Natural killer cell (primary cell): ENCODE results near the gene KNCN. TPM values are rescaled to one million over a fixed set of nuclear protein-coding genes. Genes with fewer than 3 reads are reported as not detected.

ENCODE experiments used
- ATAC-seq, 3 donors: fragments of 150-1000 bp in 2 of 3; fragments of 200-7000 bp in 1 of 3; cut with Tn5 transposase; 1 replicate in 1 of 3; 2 replicates in 2 of 3; pipeline ENCODE4 v1.10.0; 2021; ENCODE audit warnings: mild to moderate bottlenecking in 2 of 3, moderate library complexity in 2 of 3
- DNase-seq, 2 donors: peaks; one replicate each; pipeline versions ENCODE4 v3.0.0 to v3.0.0-alpha.2; 2013 to 2021; ENCODE audit warnings: mixed read lengths in 1 of 2
- H3K27ac ChIP-seq: one replicate; pipeline ENCODE4 v1.5.1; 2013; ENCODE audit warnings: mild to moderate bottlenecking, low read length
- H3K27me3 ChIP-seq: one replicate; pipeline ENCODE4 v1.6.1; 2013; ENCODE audit warnings: low read length; ENCODE audit not compliant: control insufficient read depth, insufficient read depth
- H3K36me3 ChIP-seq: one replicate; pipeline ENCODE4 v1.6.1; 2013; ENCODE audit warnings: low read length; ENCODE audit not compliant: control insufficient read depth, insufficient read depth
- H3K4me1 ChIP-seq: one replicate; pipeline ENCODE4 v1.6.1; 2013; ENCODE audit warnings: low read length; ENCODE audit not compliant: control insufficient read depth, insufficient read depth
- H3K4me3 ChIP-seq: one replicate; pipeline ENCODE4 v1.5.1; 2013; ENCODE audit warnings: low read length
- H3K9me3 ChIP-seq: one replicate; pipeline ENCODE4 v1.6.1; 2013; ENCODE audit warnings: low read length; ENCODE audit not compliant: control insufficient read depth, insufficient read depth
- H3K27ac Mint-ChIP-seq, 2 donors: one replicate each; pipeline ENCODE4 v1.8.0; 2022; ENCODE audit warnings: mild to moderate bottlenecking in 2 of 2, mixed read lengths in 2 of 2, moderate library complexity in 1 of 2
- H3K27me3 Mint-ChIP-seq, 2 donors: one replicate each; pipeline ENCODE4 v1.8.0; 2022; ENCODE audit warnings: low read depth in 2 of 2, mixed read lengths in 2 of 2
- H3K36me3 Mint-ChIP-seq: one replicate; pipeline ENCODE4 v1.8.0; 2022; ENCODE audit warnings: mixed read lengths
- H3K4me1 Mint-ChIP-seq, 2 donors: one replicate each; pipeline ENCODE4 v1.8.0; 2022; ENCODE audit warnings: mixed read lengths in 2 of 2
- H3K4me3 Mint-ChIP-seq: one replicate; pipeline ENCODE4 v1.8.0; 2022; ENCODE audit warnings: mild to moderate bottlenecking, moderate library complexity, mixed read lengths
- H3K9me3 Mint-ChIP-seq, 2 donors: one replicate each; pipeline ENCODE4 v1.8.0; 2022; ENCODE audit warnings: mixed read lengths in 2 of 2
- WGBS: methylation state at CpG from one replicate; pipeline ENCODE4 v1.1.7; 2013; ENCODE audit warnings: missing lambda C conversion rate; ENCODE audit not compliant: insufficient coverage; 5-methylcytosine and 5-hydroxymethylcytosine counted together
- intact Hi-C: fragments of 100-400 bp; cut with micrococcal nuclease; formaldehyde crosslinking; loops from one replicate; pipeline ENCODE4 v1.14.2; 2022
- total RNA-seq, 4 donors: library from RNA; stranded (reverse); fragments of 120-200 nt in 1 of 4; gene quantifications; one replicate each; pipeline versions ENCODE4 v1.2.3 to v1.2.4, GENCODE V29; 2013 to 2022
- TF ChIP-seq, protein P1 (sequence below): fragments of 200-600 bp; IDR thresholded peaks from one replicate; pipeline ENCODE4 v1.8.0; 2022; ENCODE audit warnings: antibody characterized with exemption

The KNCN gene
- total RNA-seq, 3 donors from 2014 or later (not counting 1 experiment from before 2014, with no cell fraction given) = 0.20 TPM; not detected in 2

DNA sequence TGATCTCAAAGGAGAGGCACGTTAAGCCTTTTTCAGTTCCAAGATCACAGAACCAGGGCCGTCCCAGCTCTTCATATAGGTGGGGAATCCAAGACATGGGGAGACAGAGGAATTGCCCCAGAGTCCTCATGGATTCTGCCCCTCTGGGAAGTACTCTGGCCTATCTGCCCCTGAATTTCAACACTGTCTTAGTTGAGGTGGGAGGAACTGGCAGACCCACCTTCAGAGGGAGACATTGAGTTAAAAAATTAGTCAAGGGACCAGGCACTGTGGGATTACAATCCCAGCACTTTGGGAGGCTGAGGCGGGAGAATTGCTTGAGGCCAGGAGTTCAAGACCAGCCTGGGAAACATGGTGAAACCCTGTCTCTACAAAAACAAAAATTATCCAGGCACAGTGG lies 2.1 kb upstream of the KNCN start:
- ATAC-seq (no peak), DNase-seq (no peak)
- TF ChIP-seq, protein P1, sequence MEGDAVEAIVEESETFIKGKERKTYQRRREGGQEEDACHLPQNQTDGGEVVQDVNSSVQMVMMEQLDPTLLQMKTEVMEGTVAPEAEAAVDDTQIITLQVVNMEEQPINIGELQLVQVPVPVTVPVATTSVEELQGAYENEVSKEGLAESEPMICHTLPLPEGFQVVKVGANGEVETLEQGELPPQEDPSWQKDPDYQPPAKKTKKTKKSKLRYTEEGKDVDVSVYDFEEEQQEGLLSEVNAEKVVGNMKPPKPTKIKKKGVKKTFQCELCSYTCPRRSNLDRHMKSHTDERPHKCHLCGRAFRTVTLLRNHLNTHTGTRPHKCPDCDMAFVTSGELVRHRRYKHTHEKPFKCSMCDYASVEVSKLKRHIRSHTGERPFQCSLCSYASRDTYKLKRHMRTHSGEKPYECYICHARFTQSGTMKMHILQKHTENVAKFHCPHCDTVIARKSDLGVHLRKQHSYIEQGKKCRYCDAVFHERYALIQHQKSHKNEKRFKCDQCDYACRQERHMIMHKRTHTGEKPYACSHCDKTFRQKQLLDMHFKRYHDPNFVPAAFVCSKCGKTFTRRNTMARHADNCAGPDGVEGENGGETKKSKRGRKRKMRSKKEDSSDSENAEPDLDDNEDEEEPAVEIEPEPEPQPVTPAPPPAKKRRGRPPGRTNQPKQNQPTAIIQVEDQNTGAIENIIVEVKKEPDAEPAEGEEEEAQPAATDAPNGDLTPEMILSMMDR = no peak
- H3K36me3 ChIP-seq = peaks cover 3% of the 10 kb centered on the region
- peaks cover 11 to 12% of the 10 kb centered on the region in 2 donors for H3K4me1 Mint-ChIP-seq
- H3K27me3 Mint-ChIP-seq = peaks cover 0 to 8% of the 10 kb centered on the region in 2 donors
- no peak overlapping the region for H3K4me3 Mint-ChIP-seq
- WGBS = 92% methylated on average over 3 of the region's 3 CpGs
- H3K36me3 Mint-ChIP-seq = peaks cover 7% of the 10 kb centered on the region
- intact Hi-C loops = no loop called here
- H3K9me3 Mint-ChIP-seq = no peaks in the 10 kb centered on the region
- no peaks in the 10 kb centered on the region for H3K27me3 ChIP-seq
- no peak overlapping the region for H3K27ac ChIP-seq
- H3K9me3 ChIP-seq = no peaks in the 10 kb centered on the region
- no peak overlapping the region for H3K4me3 ChIP-seq
- peaks cover 18% of the 10 kb centered on the region for H3K4me1 ChIP-seq
- no peak overlapping the region for H3K27ac Mint-ChIP-seq

DNA sequence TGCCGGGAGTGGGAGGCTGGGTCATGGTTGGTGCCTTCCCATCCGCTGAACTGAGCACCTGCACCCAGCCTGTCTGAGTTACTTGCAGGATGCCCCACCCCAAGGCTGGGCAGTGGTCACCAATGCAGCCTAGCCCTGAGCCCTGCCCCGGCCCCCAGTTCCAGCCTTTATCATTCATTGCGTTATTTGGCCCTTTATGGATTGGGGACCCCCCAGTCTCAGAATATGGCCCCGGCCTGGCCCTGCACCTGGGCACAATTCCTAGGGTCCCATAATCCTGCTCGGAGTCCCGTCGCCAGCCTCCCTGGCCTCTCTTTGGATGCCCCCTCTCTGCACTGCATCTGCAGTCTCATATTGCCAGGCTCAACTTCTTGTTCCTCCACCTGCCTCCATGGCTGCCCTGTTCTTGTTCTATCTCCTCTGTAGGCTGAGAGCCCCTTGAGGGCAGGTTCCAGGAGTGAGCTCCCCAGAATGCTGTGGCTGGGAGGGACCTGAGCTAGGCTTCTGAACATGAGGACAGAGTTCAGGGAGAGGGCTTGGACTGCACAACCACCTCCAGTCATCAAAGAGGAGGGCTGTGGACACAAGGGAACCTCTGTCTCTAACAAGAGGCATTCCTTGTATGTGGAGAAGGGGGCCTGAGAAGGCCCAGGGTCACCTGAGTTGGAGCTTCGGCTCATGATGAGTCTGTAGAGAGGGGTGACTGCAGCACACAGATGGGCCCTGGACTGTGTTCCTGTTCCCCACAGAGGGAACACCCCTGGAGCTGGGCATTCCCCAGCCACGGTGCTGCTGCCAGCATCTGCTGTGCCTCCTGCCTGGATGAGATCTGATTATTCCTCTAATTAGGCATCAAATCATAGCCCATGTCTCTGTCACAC lies 1.1 kb upstream of the KNCN start:
- H3K27ac ChIP-seq = no peak overlapping the region
- H3K36me3 ChIP-seq = peaks cover 2% of the 10 kb centered on the region
- H3K4me3 ChIP-seq = no peak overlapping the region
- Mint-ChIP-seq H3K4me1 (peaks cover 11 to 12% of the 10 kb centered on the region in 2 donors), H3K27me3 (peaks cover 0 to 8% of the 10 kb centered on the region in 2 donors), H3K36me3 (peaks cover 3% of the 10 kb centered on the region), H3K4me3 (no peak overlapping the region), H3K27ac (no peak overlapping the region), H3K9me3 (no peaks in the 10 kb centered on the region)
- peaks cover 18% of the 10 kb centered on the region for H3K4me1 ChIP-seq
- WGBS = 92% methylated on average over 10 of the region's 10 CpGs
- intact Hi-C loops = no loop called here
- TF ChIP-seq, protein P1 = no peak
- H3K9me3 ChIP-seq = no peaks in the 10 kb centered on the region
- no peak for ATAC-seq
- DNase-seq = no peak
- H3K27me3 ChIP-seq = no peaks in the 10 kb centered on the region

DNA sequence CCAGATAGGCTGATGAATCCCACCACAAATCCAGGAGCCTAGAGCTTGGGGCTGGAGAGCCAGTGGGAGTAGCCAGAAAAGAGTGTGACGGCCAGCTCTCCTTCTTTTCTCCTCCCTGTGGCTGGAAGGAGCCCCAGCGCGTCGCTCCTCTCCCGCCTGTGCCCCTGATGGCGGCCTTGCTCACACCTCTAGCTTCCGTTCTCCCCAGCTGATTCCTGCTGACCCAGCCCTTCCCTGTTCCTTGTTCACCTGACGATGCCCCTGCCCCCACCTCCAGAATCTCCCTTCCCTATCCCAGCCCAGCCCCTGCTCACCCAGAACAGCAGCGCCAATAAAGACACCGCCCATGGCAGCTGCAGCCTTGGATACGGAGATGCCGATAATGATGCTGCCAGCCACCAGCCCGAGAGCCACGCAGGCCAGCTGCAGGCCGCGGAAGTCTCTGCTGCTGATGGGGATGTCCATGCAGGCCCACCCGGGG lies 656 bp downstream of the KNCN start:
- DNase-seq (no peak), ATAC-seq (no peak)
- Histone ChIP-seq H3K4me1 (peaks cover 18% of the 10 kb centered on the region), H3K4me3 (no peak overlapping the region), H3K9me3 (no peaks in the 10 kb centered on the region), H3K36me3 (no peaks in the 10 kb centered on the region), H3K27ac (no peak overlapping the region), H3K27me3 (no peaks in the 10 kb centered on the region)
- Mint-ChIP-seq H3K36me3 (no peaks in the 10 kb centered on the region), H3K4me1 (peaks cover 11 to 21% of the 10 kb centered on the region in 2 donors), H3K27me3 (peaks cover 14 to 20% of the 10 kb centered on the region in 2 donors), H3K9me3 (no peaks in the 10 kb centered on the region), H3K27ac (peak overlapping the region in 1 of 2 donors; percentile 88), H3K4me3 (no peak overlapping the region)
- WGBS = 82% methylated on average over 17 of the region's 17 CpGs
- intact Hi-C loops = no loop called here
- TF ChIP-seq, protein P1 = no peak
